GM13977 (cell line): ENCODE measurements around the gene MSTO1.
"Not testable (repeated sequence)": the region's sequence is repeated elsewhere in the genome, so short reads cannot be mapped to it uniquely, and the experiment has no call there.

Experiments used
- DNase-seq: peaks from one replicate; pipeline ENCODE4 v3.0.0; 2012; ENCODE audit warnings: low spot score
- CTCF ChIP-seq: IDR thresholded peaks from 2 replicates; pipeline ENCODE4 v1.5.1; 2012; ENCODE audit warnings: mild to moderate bottlenecking, control low read depth; ENCODE audit not compliant: insufficient read depth; ENCODE audit errors: extremely low read depth, missing control alignments
- in situ Hi-C: fragments of 300-500 bp; cut with MboI; formaldehyde crosslinking; loops from one replicate; pipeline ENCODE4 v1.12.0; 2022; ENCODE audit warnings: low sequenced_read_pairs, low pct_unique_long_range_greater_than_20kb, mixed read lengths, inconsistent platforms; ENCODE audit not compliant: unreplicated experiment

Gene MSTO1

GRCh38 chr1:155650231-155650757, 40.3 kb downstream of the MSTO1 start:
- TF ChIP-seq CTCF, result no peak

DNA sequence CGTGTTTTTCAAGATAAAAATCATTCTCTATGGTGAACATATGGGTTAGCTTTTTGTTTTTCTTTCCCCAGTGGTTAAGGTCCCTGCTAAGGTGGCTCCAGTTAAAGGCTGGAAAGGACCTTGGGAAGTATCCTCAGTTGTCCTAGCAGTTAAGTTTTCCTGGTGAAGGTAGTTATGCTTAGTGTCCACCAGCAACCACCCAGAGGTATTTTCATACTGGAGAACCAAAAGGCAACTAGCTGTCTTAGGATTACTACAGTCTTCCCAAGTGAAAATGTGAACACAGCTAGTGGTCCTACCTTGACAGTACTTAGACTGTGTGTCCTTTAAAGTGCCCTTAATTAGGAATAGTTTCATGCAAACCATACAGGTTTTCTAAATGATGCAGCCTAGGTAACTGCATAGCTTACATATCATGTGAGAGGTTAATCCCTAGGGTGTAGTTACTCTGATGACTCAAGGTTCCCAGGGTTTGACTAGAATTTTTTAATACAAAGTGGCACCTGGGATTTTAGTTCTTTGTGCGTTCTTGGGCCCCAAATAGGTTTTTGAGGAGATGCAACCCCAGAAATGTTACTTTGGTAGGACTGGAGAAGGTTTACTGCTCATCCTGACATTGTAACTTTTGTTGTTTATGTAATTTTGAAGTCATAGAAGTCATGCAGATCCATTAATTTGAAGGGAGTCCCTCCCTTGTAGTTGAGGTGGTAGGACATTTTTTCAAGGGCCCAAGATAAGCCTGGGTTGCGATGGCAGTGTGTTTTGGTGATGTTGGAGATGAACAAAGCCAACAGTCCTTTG, 42.0 kb downstream of the MSTO1 start:
- no peak for TF ChIP-seq CTCF
- in situ Hi-C loops, result no loop called here
- no peak for DNase-seq

More at GRCh38 chr1:155650231-155650757, 40.3 kb downstream of the MSTO1 start:
- in situ Hi-C loops, result no loop called here
- no peak for DNase-seq

DNA sequence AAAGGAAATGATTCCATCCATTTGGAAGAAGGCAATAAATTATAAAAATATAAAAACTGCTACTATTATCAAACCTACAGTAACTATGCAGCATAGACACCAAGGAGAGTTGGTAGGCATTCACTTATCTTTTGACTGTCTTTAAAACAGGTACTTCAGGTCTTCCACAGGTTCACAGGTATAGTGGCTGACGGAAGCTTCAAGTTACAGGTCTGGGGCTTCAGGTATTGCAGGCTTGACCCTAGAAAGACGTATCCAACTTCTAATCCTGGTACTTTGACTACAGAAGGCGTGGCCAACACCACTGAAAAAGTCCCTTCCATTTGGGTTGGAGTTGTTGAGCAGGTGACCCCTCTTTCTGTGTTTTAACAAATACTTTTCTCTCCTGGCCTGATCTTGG, 42.9 kb downstream of the MSTO1 start:
- in situ Hi-C loops, result no loop called here
- no peak for DNase-seq
- TF ChIP-seq CTCF, result no peak

DNA sequence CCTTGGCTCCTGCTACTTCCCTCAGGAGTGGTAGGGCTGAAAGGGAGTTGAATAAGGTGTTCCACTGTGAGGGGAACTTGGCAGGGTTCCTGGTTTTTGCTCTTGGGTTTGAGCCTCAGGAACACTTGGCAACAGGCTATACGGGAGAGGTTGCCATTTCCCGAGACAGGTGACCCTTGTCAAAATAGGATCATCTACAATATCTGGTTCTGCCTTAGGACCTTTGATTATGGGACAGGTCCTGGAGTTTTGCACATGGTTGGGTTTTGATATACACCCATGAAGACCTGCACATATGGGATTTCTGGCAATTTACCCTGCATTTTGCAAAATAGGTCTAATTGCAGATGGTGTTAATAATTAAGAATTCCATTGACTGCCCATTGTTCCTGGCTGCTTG, 47.4 kb downstream of the MSTO1 start:
- in situ Hi-C loops, result no loop called here
- DNase-seq, result no peak

GRCh38 chr1:155661239-155661638, 51.2 kb downstream of the MSTO1 start:
- DNase-seq, in situ Hi-C loops: not testable (repeated sequence)

More for the DNA sequence above, 47.4 kb downstream of the MSTO1 start:
- TF ChIP-seq CTCF, result no peak
